Breast epithelium (tissue), 4 donors: ENCODE data around the gene TSHZ3. TPM values are rescaled to one million over a fixed set of nuclear protein-coding genes. Genes with fewer than 3 reads are reported as not detected.

Experiments
- DNase-seq, 2 donors: peaks; one replicate each; pipeline ENCODE4 v3.0.0-alpha.2; 2019; ENCODE audit warnings: low spot score in 2 of 2
- H3K27ac ChIP-seq, 2 donors: fragments of 200-600 bp; sonication (generic) in 1 of 2; one replicate each; pipeline ENCODE4 v1.5.1; 2016 to 2019; ENCODE audit warnings: mild to moderate bottlenecking in 1 of 2
- H3K27me3 ChIP-seq, 2 donors: fragments of 200-600 bp; sonication (generic) in 1 of 2; one replicate each; pipeline versions ENCODE4 v1.5.1 to v1.6.0; 2017 to 2019; ENCODE audit warnings: control low read depth in 1 of 2, mild to moderate bottlenecking in 1 of 2
- H3K36me3 ChIP-seq: fragments of 200-600 bp; one replicate; pipeline ENCODE4 v1.5.1; 2019
- H3K4me1 ChIP-seq, 2 donors: fragments of 200-600 bp; sonication (generic); one replicate each; pipeline ENCODE4 v1.5.1; 2016 to 2019; ENCODE audit warnings: control low read depth in 1 of 2
- H3K4me3 ChIP-seq, 3 donors: fragments of 200-600 bp; sonication (generic); 1 replicate in 2 of 3; 2 replicates in 1 of 3; pipeline ENCODE4 v1.5.1; 2016 to 2019; ENCODE audit warnings: mild to moderate bottlenecking in 3 of 3, moderate library complexity in 2 of 3
- H3K9me3 ChIP-seq, 2 donors: fragments of 200-600 bp; sonication (generic) in 1 of 2; one replicate each; pipeline ENCODE4 v1.5.1; 2016 to 2019; ENCODE audit warnings: control low read depth in 1 of 2
- CTCF ChIP-seq, 3 donors: fragments of 450-650 bp; IDR thresholded peaks; one replicate each; pipeline ENCODE4 v1.5.1; 2016 to 2017; ENCODE audit warnings: antibody characterized with exemption in 3 of 3, mild to moderate bottlenecking in 3 of 3, moderate library complexity in 3 of 3
- POLR2A ChIP-seq: fragments of 450-650 bp; IDR thresholded peaks from one replicate; pipeline ENCODE4 v1.6.1; 2016; ENCODE audit warnings: antibody characterized with exemption, mild to moderate bottlenecking, moderate library complexity
- POLR2AphosphoS5 ChIP-seq, 3 donors: sonication (generic); formaldehyde crosslinking; IDR thresholded peaks; one replicate each; pipeline ENCODE4 v1.6.1; 2017; ENCODE audit warnings: antibody characterized with exemption in 3 of 3
- intact Hi-C: fragments of 100-400 bp; cut with DNase I; formaldehyde crosslinking; loops from one replicate; pipeline ENCODE4 v1.15.1; 2023; ENCODE audit warnings: low total_unique reads
- total RNA-seq, 3 donors: library from RNA; depleted of rRNA; stranded (reverse); fragments of >200 nt; gene quantifications; one replicate each; pipeline ENCODE4 v1.1.0, GENCODE V29; 2016

Gene TSHZ3
- total RNA-seq, 3 donors from 2014 or later, result 3.7 to 9.8 (median 8.3) TPM

GRCh38 chr19:31284621-31285020 lies 64.6 kb downstream of the TSHZ3 start:
- no peak overlapping the region for H3K27ac ChIP-seq
- intact Hi-C loops, result loop anchor here (1.0 kb wide), 1 partner anchor 35 kb away; no protein-coding TSS in a partner anchor
- TF ChIP-seq POLR2A (no peak), POLR2AphosphoS5 (IDR thresholded peaks at IDR 0.05) (no peak), CTCF (IDR thresholded peaks at IDR 0.05) (no peak)
- H3K9me3 ChIP-seq, result no peaks in the 10 kb centered on the region
- DNase-seq, result no peak
- no peaks in the 10 kb centered on the region for H3K36me3 ChIP-seq
- H3K4me3 ChIP-seq, result no peak overlapping the region
- no peaks in the 10 kb centered on the region for H3K4me1 ChIP-seq
- H3K27me3 ChIP-seq, result no peaks in the 10 kb centered on the region

- no peaks in the 10 kb centered on the region for H3K27me3 ChIP-seq
- TF ChIP-seq POLR2A, result no peak
- no peak for TF ChIP-seq CTCF (IDR thresholded peaks at IDR 0.05)
- no peak for TF ChIP-seq POLR2AphosphoS5 (IDR thresholded peaks at IDR 0.05)
- no peak for DNase-seq
- H3K36me3 ChIP-seq, result no peaks in the 10 kb centered on the region
- H3K9me3 ChIP-seq, result no peaks in the 10 kb centered on the region
- intact Hi-C loops, result no loop called here
- no peaks in the 10 kb centered on the region for H3K4me1 ChIP-seq
- H3K27ac ChIP-seq, result no peak overlapping the region
- no peak overlapping the region for H3K4me3 ChIP-seq
Observed at GRCh38 chr19:31283701-31284100, 65.5 kb downstream of the TSHZ3 start.

GRCh38 chr19:31282346-31282745 lies 66.9 kb downstream of the TSHZ3 start:
- Histone ChIP-seq H3K4me3 (no peak overlapping the region), H3K4me1 (no peaks in the 10 kb centered on the region), H3K9me3 (no peaks in the 10 kb centered on the region), H3K27me3 (no peaks in the 10 kb centered on the region), H3K27ac (no peak overlapping the region), H3K36me3 (no peaks in the 10 kb centered on the region)
- TF ChIP-seq CTCF (IDR thresholded peaks at IDR 0.05) (no peak), POLR2AphosphoS5 (IDR thresholded peaks at IDR 0.05) (no peak), POLR2A (no peak)
- no peak for DNase-seq
- intact Hi-C loops, result no loop called here

GRCh38 chr19:31280287-31281006 lies 68.8 kb downstream of the TSHZ3 start:
- intact Hi-C loops, result no loop called here
- Histone ChIP-seq H3K36me3 (no peaks in the 10 kb centered on the region), H3K9me3 (no peaks in the 10 kb centered on the region), H3K27me3 (no peaks in the 10 kb centered on the region), H3K4me1 (no peaks in the 10 kb centered on the region), H3K4me3 (no peak overlapping the region), H3K27ac (no peak overlapping the region)
- no peak for TF ChIP-seq POLR2A
- no peak for TF ChIP-seq CTCF (IDR thresholded peaks at IDR 0.05)
- no peak for TF ChIP-seq POLR2AphosphoS5 (IDR thresholded peaks at IDR 0.05)
- no peak for DNase-seq

- H3K27me3 ChIP-seq, result no peaks in the 10 kb centered on the region
- intact Hi-C loops, result no loop called here
- no peaks in the 10 kb centered on the region for H3K36me3 ChIP-seq
- no peak for TF ChIP-seq CTCF (IDR thresholded peaks at IDR 0.05)
- TF ChIP-seq POLR2AphosphoS5 (IDR thresholded peaks at IDR 0.05), result no peak
- TF ChIP-seq POLR2A, result no peak
- no peak overlapping the region for H3K4me3 ChIP-seq
- H3K4me1 ChIP-seq, result no peaks in the 10 kb centered on the region
- no peaks in the 10 kb centered on the region for H3K9me3 ChIP-seq
- DNase-seq, result no peak
- H3K27ac ChIP-seq, result no peak overlapping the region
Observed at GRCh38 chr19:31279436-31279765, 69.8 kb downstream of the TSHZ3 start.
